HG03095 (cell line): Measurements from ENCODE around the gene UQCC3.
"Not testable (repeated sequence)": the region's sequence is repeated elsewhere in the genome, so short reads cannot be mapped to it uniquely, and the experiment has no call there.

Source experiments
- ATAC-seq: cut with Tn5 transposase; IDR thresholded peaks from one replicate; pipeline ENCODE4 v1.9.1; 2021; ENCODE audit warnings: moderate library complexity; ENCODE audit not compliant: unreplicated experiment

Gene UQCC3

DNA sequence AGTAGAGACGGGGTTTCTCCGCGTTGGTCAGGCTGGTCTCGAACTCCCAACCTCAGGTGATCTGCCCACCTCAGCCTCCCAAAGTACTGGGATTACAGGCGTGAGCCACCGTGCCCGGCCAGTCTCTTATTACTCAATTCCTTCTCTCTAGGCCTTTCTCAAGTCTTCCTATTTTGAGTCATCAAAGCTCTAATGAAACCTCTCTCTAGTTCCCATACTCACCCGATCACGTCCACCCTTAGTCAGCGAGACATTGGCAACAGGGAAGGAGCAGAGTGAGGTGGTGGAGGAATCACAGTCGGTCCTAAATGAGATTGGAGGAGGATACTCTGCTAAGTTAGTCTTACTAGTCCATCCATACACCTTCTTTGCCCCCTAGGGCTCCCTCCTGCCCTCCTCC, 30.8 kb downstream of the UQCC3 start:
- no peak for ATAC-seq

DNA sequence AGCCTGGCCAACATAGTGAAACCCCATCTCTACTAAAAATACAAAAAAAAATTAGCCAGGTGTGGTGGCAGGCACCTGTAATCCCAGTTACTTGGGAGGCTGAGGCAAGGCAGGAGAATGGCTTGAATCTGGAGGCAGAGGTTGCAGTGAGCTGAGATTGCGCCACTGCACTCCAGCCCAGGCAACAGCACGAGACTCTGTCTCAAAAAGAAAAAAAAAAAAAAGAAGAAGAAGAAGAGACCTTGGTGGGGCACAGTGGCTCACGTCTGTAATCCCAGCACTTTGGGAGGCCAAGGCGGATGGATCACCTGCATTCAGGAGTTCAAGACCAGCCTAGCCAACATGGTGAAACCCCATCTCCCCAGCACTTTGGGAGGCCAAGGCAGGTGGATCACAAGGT, 32.4 kb downstream of the UQCC3 start:
- ATAC-seq: not testable (repeated sequence)

DNA sequence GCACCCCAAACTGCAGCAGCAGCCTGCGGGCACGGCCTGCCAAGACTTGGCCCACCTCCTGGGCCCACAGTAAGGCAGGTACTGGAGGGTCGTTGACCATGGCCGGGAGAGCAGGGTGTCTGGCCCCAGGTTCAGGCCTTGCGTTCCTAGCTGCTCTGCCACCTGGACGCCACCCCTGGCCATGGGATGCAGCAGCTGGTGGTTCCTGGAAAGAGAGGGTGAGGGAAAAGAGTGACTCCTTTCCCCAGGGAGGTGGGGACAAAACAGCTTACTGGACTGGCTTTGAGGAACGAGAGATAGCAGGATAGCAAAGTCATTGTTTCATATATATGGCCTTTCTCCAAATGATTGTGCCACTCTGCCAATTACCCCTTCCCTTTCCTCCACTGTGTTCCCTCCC, 33.9 kb downstream of the UQCC3 start:
- ATAC-seq: no peak

DNA sequence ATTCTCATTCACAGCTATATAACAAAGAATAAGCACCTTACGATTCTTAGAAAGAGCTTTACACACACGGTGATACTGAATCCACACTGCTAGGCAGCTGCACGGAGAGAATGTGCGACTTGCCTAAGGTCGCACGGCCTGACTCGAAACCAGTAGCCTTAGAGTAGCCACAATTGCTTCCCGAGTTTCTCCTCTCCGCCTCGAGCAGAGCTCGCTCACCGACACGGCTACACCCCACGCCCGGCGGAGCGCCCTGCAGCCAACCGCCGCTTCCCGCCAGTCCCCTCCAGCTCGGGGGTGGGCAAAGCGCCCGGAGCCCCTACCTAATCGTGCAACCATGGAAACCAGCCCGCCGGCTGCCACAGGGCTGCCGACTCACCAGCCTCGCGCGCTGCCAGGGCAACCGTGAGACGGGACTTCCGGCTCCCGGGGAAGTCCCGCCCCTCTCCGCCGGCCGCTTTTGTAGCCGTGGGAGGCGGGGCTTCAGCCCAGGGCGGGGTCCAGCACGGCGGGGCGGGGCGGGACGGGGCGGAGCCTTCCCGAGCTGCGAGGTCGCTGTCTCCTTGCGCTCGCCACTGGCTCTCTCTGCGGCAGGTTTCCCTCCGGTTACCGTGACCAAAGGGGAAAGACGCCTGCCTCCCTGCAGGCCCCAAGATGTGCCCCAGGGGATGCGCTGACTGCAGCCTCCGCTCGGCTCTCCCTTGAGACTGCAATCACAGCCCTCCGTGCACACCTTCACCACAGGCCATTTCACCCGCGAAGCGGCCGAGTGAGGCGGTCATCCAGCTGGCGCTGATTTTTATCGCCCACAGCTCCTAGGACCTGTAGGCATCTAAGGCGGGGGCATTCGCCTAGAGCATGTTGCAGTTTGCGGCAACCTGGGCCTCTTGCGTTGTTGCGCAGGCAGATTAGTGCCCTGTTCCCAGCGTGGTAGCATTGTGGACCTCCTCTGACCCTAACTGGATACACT, 34.7 kb downstream of the UQCC3 start:
- ATAC-seq: peak; percentile 49

DNA sequence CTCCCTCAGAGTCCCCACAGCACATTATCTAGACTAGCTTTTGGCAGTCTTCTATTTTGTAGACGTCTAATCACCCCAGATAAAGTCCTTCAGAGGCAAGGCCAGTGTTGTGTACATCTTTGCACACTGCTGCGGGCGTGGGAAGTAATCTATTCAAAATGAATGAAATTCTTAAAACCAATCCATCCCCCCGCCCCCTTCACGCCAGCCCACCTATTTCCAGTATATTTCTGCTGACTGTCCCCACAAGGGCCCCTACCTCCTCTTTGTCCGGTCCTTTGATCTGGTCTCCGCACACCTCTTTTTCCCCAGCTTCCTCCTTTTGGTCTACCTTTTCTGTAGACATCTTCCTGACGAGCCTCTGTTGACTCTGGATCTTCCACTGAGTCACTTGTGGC, 35.4 kb downstream of the UQCC3 start:
- ATAC-seq: no peak

DNA sequence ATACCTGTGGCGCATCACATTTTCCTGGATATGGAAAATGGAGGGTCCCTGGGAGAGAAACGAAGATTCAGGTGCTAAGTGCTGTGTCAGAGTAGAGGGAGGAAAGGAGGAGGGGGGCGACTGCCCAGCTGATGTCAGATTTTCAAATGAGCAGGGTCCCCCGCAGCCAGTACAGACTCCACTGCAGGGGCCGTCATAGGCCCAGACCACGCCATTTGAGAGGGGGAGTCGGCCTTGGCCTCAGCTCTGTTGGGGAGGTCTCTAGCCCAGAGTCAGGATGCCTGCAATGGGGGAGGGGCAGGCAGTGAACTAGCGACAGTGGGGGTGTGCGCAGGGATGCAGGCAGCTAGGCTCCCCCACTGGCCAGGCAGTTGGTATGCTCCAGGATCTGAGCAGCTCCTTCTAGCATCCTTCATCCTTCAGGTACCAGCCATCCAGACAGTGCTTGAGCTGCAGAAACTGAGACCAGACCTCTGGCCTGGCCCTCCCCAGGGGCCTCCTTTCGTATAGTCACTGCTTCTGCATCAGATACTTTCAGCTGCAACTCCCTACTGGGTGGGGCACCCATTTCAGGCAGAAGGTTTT, 35.9 kb downstream of the UQCC3 start, which contains the start of the genes BSCL2 and GNG3:
Gene BSCL2, minus strand, starts transcription at position 148 of the 585 bp plus-strand sequence. CDS start 229 bp downstream, outside the sequence.
Gene GNG3, plus strand, starts transcription at position 400 of the 585 bp plus-strand sequence. CDS start 620 bp downstream, outside the sequence.
- ATAC-seq: no peak

DNA sequence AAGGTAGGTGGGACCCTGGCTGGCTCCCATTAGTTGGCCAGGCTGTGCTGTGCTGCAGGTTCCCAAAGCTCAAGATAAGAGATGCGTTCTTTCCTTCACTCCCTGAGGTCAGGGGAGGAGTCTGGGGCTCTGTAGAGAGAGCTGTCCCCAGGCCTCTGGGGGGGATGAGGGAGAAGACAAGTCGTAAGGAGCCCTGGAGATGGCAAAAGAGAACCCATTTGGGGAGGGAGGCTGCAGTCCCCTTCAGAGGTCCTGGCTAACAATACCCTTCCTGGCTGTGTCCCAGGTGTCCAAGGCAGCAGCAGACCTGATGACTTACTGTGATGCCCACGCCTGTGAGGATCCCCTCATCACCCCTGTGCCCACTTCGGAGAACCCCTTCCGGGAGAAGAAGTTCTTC, 36.9 kb downstream of the UQCC3 start:
- ATAC-seq: no peak

DNA sequence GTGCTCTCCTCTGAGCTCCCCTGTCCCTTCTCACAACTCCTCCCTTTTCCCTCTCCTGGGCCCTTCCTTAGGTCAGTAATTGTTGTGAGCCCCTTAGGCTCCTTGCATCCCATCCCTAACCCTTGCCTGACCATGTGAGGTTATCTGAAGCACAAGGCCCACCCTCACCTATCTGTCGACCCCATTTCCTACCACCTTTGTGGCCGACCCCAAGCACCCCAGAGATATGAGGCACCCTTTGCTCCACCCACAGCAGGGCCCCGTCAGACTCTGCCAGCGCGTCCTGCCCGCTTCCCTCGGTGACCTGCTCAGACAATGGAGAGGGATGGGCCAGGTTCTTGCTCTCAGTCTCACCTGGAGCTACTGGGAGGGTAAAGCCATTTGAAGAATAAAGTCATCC, 37.3 kb downstream of the UQCC3 start:
- ATAC-seq: no peak

DNA sequence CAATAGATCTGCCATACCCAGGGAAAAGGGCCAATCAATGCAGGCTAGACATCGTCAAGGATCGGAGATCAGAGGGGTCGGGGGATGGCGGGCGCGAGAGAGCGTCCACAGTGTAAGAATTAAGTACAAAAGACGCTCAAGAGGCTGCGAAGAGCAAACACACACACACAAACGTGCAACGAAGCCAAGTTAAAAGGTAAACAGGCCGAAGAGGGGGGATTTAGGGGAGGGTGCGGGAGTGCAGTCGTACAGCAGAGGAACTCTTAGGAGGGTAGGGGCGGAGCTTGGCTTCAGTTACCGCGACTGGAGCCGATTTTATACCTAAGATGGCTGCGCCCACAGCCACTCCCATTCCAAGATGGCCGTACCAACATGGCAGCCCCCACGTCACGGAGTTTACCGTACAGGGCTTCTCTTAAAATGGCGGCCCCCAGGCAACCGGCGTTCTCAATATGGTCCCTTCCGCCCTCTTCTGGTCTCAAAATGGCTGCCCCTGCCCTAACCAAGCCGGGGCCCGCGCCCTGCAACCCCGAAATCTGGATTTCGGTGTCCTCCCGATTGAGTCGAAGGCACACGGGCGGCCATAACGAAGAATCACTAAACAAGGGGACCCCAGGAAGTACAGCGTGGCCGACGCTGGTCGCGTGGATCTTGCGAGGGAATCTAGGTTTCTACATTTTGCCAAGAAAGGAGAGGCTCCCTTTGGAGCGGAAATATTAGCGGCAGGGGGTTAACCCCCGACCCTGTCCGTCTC, 38.0 kb downstream of the UQCC3 start:
- peak; percentile 55 for ATAC-seq

DNA sequence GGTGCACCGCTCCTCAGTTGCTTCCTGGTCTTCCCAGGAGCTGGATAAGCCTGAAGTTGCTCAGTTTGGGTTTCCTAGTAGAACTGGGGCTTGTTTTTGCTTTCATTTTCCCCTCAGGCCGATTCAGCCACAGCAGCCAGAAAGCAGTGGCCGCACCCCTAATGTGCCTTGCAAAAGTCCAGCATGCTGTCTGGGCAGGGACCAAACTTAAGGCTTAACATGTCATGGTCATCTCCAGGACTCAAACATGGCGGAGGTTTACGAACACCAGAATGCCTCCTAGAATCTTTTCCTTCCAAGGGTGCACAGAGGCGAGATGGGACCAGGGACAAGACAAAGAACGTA, 38.5 kb downstream of the UQCC3 start:
- no peak for ATAC-seq

DNA sequence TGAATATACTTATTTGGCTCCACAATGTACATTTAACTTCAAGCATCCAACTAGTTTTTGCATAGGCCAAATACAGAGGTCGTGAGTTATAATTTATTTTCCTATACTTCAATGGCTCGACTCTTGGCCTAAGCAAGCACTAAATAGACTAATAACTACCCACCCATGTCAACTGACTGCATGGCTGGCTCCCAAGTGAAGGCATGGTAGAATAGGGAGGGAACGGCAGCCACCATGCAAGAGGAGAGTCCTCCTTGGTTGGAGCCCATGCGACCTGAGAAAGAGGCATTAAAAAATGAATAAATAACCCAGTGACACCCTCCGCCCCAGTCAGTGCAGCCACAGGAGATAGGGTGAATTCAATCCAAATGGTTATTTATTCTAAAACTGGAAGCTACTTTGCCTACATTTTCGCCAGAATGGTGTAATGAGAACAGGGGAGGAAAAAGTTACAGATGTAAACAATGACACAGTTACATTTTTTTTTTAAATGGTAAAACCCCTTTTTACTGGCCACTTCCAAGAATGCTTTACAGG, 40.9 kb downstream of the UQCC3 start:
- no peak for ATAC-seq

DNA sequence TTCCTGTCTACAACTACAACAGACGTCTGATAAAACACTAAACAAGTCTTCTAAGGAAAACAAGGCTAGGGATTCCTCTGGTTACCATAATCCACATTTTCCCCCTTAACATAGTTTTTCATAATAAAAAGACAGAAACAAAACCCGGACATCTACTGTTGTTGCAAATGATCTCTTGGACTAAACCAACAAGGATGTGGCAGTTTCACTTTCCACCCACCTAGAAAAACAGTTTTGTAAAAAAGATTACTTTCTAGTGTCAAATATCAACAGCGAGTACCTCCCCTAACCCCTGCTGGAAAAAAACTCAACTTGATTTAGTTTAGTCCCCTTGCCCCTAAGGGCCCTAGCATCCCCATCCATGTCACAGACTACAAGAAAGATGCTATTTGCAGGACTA, 41.4 kb downstream of the UQCC3 start:
- no peak for ATAC-seq

DNA sequence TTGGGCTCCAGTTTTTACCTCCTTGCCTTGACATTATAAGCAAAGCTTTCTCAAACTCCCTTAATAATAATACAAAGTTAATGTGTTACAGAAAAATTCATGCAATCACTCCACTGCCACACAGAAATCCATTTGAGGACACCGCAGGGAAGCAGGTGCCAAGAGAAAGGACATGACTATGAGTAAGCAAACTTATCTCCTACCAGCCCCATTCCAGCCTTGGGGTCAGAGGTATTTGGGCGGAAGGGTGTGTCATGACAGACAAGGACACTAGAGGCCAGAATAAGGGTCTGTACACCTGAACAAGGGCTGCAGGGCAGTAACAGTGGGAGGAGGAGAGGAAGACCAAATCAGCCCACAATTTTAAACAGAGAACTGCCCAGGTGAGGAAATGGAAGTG, 41.9 kb downstream of the UQCC3 start:
- ATAC-seq: no peak

DNA sequence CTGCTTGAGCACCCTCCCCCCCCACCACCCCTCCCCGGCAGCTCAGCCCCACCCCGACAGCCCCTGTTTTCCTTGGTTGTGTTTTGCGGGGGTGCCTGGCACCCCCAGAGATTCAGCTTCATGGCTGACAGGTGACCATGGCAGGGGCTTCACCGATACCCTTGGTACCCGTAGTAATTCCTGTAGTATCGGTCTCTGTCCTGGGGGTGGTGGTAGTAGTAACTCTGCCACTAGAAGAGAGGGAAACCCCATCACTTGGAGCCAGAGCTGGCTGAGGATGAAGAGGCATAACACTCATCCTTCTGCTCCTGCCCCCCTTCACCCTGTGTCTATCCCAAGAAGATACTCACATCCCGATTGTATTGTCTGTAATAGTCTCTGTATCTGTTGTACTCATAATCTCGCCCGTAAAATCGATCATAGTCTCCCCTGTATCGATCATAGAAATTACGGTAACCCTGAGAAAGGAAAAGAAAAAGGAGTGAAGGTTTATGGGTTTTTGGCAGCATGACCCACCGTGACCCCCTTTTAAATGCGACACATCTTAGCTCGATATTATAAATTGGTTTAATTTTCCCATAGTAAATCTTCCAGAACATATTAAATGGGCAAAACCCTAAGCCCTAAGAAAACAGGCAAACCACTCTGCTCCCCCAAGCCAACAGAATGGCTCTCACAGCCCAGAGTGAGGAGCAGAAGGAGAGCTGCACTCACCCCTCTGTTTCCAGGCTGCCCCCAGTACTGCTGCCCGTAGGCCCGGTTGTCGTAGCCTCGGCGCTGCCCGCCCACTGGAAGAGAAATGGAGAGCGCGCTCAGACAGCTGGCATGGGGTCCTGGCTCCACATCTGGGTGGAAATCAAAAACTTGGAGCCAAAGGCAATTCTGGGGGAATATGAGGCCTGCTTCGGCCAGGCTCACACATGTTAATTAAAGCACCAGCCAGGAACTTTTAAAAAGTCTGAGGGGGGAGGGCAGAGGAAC, 44.0 kb downstream of the UQCC3 start:
- ATAC-seq: no peak

DNA sequence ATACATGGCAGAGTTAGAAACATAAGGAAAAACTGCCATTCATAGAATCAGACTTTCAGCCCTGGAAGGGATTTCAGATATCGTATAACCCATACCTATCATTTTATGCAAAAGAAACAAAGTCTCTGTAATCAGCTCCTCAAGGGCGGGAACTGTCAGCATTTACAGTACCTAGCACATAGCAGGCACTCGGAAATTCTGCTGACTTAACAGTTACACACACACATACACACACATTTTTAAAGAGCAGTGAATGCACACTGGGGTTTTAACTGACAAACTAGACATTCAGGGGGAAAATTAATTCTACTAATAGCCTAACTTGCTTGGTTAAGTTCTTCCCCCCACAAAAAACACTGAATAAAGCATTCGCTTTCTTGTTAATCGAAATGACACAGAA, 44.7 kb downstream of the UQCC3 start:
- ATAC-seq: no peak

DNA sequence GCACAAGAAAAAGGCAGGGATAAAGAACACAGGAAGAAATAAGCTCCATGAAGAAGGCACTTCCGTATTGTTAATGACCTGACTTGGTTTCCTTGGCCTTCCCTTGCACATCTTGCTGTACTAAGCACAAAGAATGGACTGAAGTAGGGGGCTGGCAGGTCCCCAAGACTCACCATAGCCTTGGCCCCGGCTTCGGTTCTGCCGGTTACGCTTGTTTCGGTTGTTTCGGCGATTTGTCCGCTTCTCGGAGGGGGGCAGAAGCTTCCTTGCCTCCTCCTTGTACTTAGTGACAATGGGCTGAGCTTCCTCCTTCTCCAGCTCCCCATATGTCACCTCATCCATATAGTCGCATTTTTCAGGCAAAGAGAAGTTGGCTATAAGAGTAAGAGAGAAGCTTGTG, 45.3 kb downstream of the UQCC3 start:
- no peak for ATAC-seq

DNA sequence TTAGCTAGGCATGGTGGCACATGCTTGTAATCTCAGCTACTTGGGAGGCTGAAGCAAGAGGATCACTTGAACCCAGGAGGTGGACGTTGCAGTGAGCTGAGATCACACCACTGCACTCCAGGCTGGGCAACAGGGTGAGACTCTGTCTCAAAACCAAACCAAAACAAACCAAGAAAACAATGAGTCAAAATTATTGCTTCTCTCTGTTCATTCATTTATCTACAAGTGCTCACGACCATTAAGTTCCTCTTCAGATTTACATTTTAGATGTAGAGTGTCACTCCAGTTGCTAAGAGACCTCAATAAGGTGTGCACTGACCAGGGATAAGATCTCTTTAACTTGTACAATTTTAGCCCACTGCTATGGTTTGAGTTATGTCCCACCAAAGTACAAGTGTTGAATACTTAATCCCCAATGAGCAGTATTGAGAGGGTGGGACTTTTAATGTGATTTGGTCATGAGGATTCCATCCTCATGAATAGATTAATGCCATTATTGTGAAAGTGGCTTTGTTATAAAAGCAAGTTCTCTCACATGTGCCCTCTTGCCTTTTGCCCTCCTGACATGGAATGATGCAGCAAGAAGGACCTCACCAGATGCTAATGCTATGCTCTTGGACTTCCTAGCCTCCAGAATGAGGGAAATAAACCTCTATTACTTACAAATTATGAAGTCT, 48.0 kb downstream of the UQCC3 start:
- ATAC-seq: no peak

DNA sequence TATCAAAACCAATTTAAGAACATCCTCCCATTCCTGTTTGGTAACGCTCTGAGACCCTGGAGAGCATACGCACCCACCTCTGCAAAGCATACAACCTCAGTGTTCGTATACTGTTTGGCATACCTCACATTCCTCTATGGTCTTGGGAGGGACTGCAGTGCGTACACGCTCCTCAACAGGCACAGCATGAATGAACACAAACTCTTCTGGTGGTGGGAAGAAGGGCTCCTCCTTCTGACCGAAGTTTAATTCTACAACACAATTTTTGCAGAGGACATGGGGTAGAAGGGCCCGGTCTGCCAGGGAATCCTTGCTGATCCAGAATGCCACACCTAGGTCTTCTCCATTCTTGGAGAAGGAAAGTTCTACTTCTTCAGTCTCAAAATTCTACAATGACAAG, 50.5 kb downstream of the UQCC3 start:
- ATAC-seq: no peak
